Colonic mucosa (tissue), 4 donors: Measurements from ENCODE around the gene ACTR1B. TPM values are rescaled to one million over a fixed set of nuclear protein-coding genes. Genes with fewer than 3 reads are reported as not detected.
"Not testable (repeated sequence)": the region's sequence is repeated elsewhere in the genome, so short reads cannot be mapped to it uniquely, and the experiment has no call there.

ENCODE experiments used
- DNase-seq: peaks from one replicate; pipeline ENCODE4 v3.0.0-alpha.2; 2020
- H3K27ac ChIP-seq: fragments of 200-600 bp; one replicate; pipeline ENCODE4 v1.8.0; 2021
- H3K27me3 ChIP-seq: fragments of 200-600 bp; one replicate; pipeline ENCODE4 v1.8.0; 2021
- H3K36me3 ChIP-seq: fragments of 200-600 bp; one replicate; pipeline ENCODE4 v1.8.0; 2021
- H3K4me1 ChIP-seq: fragments of 200-600 bp; one replicate; pipeline ENCODE4 v1.8.0; 2021; ENCODE audit warnings: mild to moderate bottlenecking
- H3K4me3 ChIP-seq: fragments of 200-600 bp; one replicate; pipeline ENCODE4 v1.8.0; 2021
- H3K9ac ChIP-seq, 2 donors: one replicate each; pipeline ENCODE4 v1.7.0; 2013; ENCODE audit warnings: control low read depth in 2 of 2, low read depth in 2 of 2, low read length in 2 of 2
- H3K9me3 ChIP-seq: fragments of 200-600 bp; one replicate; pipeline ENCODE4 v1.8.0; 2021
- CTCF ChIP-seq: fragments of 200-600 bp; IDR thresholded peaks from one replicate; pipeline ENCODE4 v1.8.0; 2022; ENCODE audit warnings: antibody characterized with exemption, mild to moderate bottlenecking
- intact Hi-C: fragments of 100-400 bp; cut with DNase I; formaldehyde crosslinking; loops from one replicate; pipeline ENCODE4 v1.14.1; 2022
- total RNA-seq, 2 donors: library from RNA; stranded (reverse); fragmentation: NEBNext Ultra II Directional in 1 of 2; extraction: Animal tissue kit (Norgen Biotek cat#: 25700) in 1 of 2; gene quantifications; one replicate each; pipeline ENCODE4 v1.2.1, GENCODE V29; 2021
- donor health status: healthy.
- donor health status: DM: no; HTN: no; CAD: no.
- donor health status: DM: no; HTN: no; CAD: no.

The ACTR1B gene
- total RNA-seq, 2 donors from 2014 or later, result 71.3 to 82.9 TPM

GRCh38 chr2:97622976-97623375, 40.9 kb downstream of the ACTR1B start:
- H3K9ac ChIP-seq, H3K27me3 ChIP-seq, intact Hi-C loops, H3K36me3 ChIP-seq, H3K4me3 ChIP-seq, H3K9me3 ChIP-seq, H3K4me1 ChIP-seq, H3K27ac ChIP-seq, DNase-seq: not testable (repeated sequence)

GRCh38 chr2:97620492-97620891, 43.4 kb downstream of the ACTR1B start:
- H3K9me3 ChIP-seq, H3K36me3 ChIP-seq, intact Hi-C loops, DNase-seq, H3K4me3 ChIP-seq, H3K4me1 ChIP-seq, H3K27ac ChIP-seq, H3K27me3 ChIP-seq, H3K9ac ChIP-seq: not testable (repeated sequence)

GRCh38 chr2:97618939-97619827, 44.7 kb downstream of the ACTR1B start:
- intact Hi-C loops, DNase-seq, H3K27ac ChIP-seq: not testable (repeated sequence)

GRCh38 chr2:97617911-97618310, 45.9 kb downstream of the ACTR1B start:
- Histone ChIP-seq H3K9ac (no peak overlapping the region), H3K4me3 (no peak overlapping the region), H3K36me3 (no peaks in the 10 kb centered on the region), H3K27ac (no peak overlapping the region), H3K4me1 (no peaks in the 10 kb centered on the region), H3K9me3 (no peaks in the 10 kb centered on the region), H3K27me3 (no peaks in the 10 kb centered on the region)
- intact Hi-C loops, result no loop called here
- TF ChIP-seq CTCF, result no peak
- no peak for DNase-seq

More at GRCh38 chr2:97618939-97619827, 44.7 kb downstream of the ACTR1B start:
- H3K4me3 ChIP-seq, H3K36me3 ChIP-seq, H3K4me1 ChIP-seq, H3K9ac ChIP-seq, H3K9me3 ChIP-seq, H3K27me3 ChIP-seq: not testable (repeated sequence)

GRCh38 chr2:97615746-97616145, 48.1 kb downstream of the ACTR1B start:
- H3K9ac ChIP-seq, H3K4me1 ChIP-seq, H3K36me3 ChIP-seq, H3K27ac ChIP-seq, H3K27me3 ChIP-seq, intact Hi-C loops, H3K9me3 ChIP-seq, H3K4me3 ChIP-seq, DNase-seq: not testable (repeated sequence)

GRCh38 chr2:97611895-97612294, 51.9 kb downstream of the ACTR1B start:
- H3K36me3 ChIP-seq, H3K9me3 ChIP-seq, intact Hi-C loops, H3K4me1 ChIP-seq, H3K27ac ChIP-seq, H3K27me3 ChIP-seq, DNase-seq, H3K4me3 ChIP-seq, H3K9ac ChIP-seq: not testable (repeated sequence)

- H3K27ac ChIP-seq, H3K9ac ChIP-seq, DNase-seq, H3K9me3 ChIP-seq, H3K36me3 ChIP-seq, H3K27me3 ChIP-seq, H3K4me1 ChIP-seq, intact Hi-C loops, H3K4me3 ChIP-seq: not testable (repeated sequence)
Observed at GRCh38 chr2:97608745-97609144, 55.1 kb downstream of the ACTR1B start.

Other genes with a start within 250 kb of the ACTR1B start
- gene ANKRD36B, start 74.2 kb downstream of the ACTR1B start, total RNA-seq, result 10 to 100 TPM; 13.6 to 17.5 TPM
- gene COX5B, start 18.0 kb downstream of the ACTR1B start, total RNA-seq, result 100 to 1,000 TPM; 633 to 720 TPM
- gene C2orf92, start 5.7 kb upstream of the ACTR1B start, total RNA-seq, result 1 to 10 TPM; 4.6 to 5.0 TPM
- 1 to 10 TPM; 2.2 to 3.4 TPM for gene ZAP70, start 49.5 kb upstream of the ACTR1B start, total RNA-seq